ENCODE measurements around the gene B4GALNT2.
"Not testable (repeated sequence)": the region's sequence is repeated elsewhere in the genome, so short reads cannot be mapped to it uniquely, and the experiment has no call there.

B4GALNT2 gene

GRCh38 chr17:49117587-49118230 is 14.9 kb upstream of the B4GALNT2 start:
- no peak for DNase-seq (ENCODE audit: low read depth, low spot score)
- peak overlapping the region; percentile 44 for H3K27ac ChIP-seq

GRCh38 chr17:49120166-49120565 is 12.4 kb upstream of the B4GALNT2 start:
- H3K27ac ChIP-seq: no peak overlapping the region
- no peak for DNase-seq (ENCODE audit: low read depth, low spot score)

GRCh38 chr17:49121696-49122292 is 10.8 kb upstream of the B4GALNT2 start:
- DNase-seq (ENCODE audit: low read depth, low spot score): no peak
- no peak overlapping the region for H3K27ac ChIP-seq

GRCh38 chr17:49122566-49122965 is 10.0 kb upstream of the B4GALNT2 start:
- no peak for DNase-seq (ENCODE audit: low read depth, low spot score)
- no peak overlapping the region for H3K27ac ChIP-seq

- no peak overlapping the region for H3K27ac ChIP-seq
- no peak for DNase-seq (ENCODE audit: low read depth, low spot score)
Observed at GRCh38 chr17:49123061-49123460, 9.5 kb upstream of the B4GALNT2 start.

- DNase-seq (ENCODE audit: low read depth, low spot score): no peak
Observed at GRCh38 chr17:49125449-49125848, 7.1 kb upstream of the B4GALNT2 start.

GRCh38 chr17:49126183-49126859 is 6.2 kb upstream of the B4GALNT2 start:
- H3K27ac ChIP-seq: peak overlapping the region; percentile 62
- not testable (repeated sequence) for DNase-seq (ENCODE audit: low read depth, low spot score)

More at GRCh38 chr17:49125449-49125848, 7.1 kb upstream of the B4GALNT2 start:
- H3K27ac ChIP-seq: no peak overlapping the region

GRCh38 chr17:49129359-49129950 is 3.1 kb upstream of the B4GALNT2 start:
- DNase-seq (ENCODE audit: low read depth, low spot score); H3K27ac ChIP-seq: not testable (repeated sequence)

- H3K27ac ChIP-seq: no peak overlapping the region
- DNase-seq (ENCODE audit: low read depth, low spot score): no peak
Observed at GRCh38 chr17:49130891-49131290, 1.7 kb upstream of the B4GALNT2 start.

GRCh38 chr17:49132317-49132698 is 261 bp upstream of the B4GALNT2 start:
- no peak for DNase-seq (ENCODE audit: low read depth, low spot score)
- H3K27ac ChIP-seq: no peak overlapping the region

- H3K27ac ChIP-seq: no peak overlapping the region
- no peak for DNase-seq (ENCODE audit: low read depth, low spot score)
Observed at GRCh38 chr17:49136335-49136734, 3.8 kb downstream of the B4GALNT2 start.

- DNase-seq (ENCODE audit: low read depth, low spot score); H3K27ac ChIP-seq: not testable (repeated sequence)
Observed at GRCh38 chr17:49145654-49146053, 13.1 kb downstream of the B4GALNT2 start.

- peak overlapping the region; percentile 66 for H3K27ac ChIP-seq
- peak; percentile 94 for DNase-seq (ENCODE audit: low read depth, low spot score)
Observed at GRCh38 chr17:49146620-49147306, 14.2 kb downstream of the B4GALNT2 start.

GRCh38 chr17:49148171-49148570 is 15.6 kb downstream of the B4GALNT2 start:
- no peak overlapping the region for H3K27ac ChIP-seq
- no peak for DNase-seq (ENCODE audit: low read depth, low spot score)

- no peak overlapping the region for H3K27ac ChIP-seq
- no peak for DNase-seq (ENCODE audit: low read depth, low spot score)
Observed at GRCh38 chr17:49151996-49152395, 19.4 kb downstream of the B4GALNT2 start.

GRCh38 chr17:49156256-49156655 is 23.7 kb downstream of the B4GALNT2 start:
- DNase-seq (ENCODE audit: low read depth, low spot score): no peak
- H3K27ac ChIP-seq: no peak overlapping the region

- no peak overlapping the region for H3K27ac ChIP-seq
- no peak for DNase-seq (ENCODE audit: low read depth, low spot score)
Observed at GRCh38 chr17:49157784-49158183, 25.2 kb downstream of the B4GALNT2 start.

GRCh38 chr17:49162866-49163265 is 30.3 kb downstream of the B4GALNT2 start:
- H3K27ac ChIP-seq: no peak overlapping the region
- DNase-seq (ENCODE audit: low read depth, low spot score): no peak

GRCh38 chr17:49165143-49165542 is 32.6 kb downstream of the B4GALNT2 start:
- no peak overlapping the region for H3K27ac ChIP-seq
- DNase-seq (ENCODE audit: low read depth, low spot score): no peak

GRCh38 chr17:49168706-49169105 is 36.1 kb downstream of the B4GALNT2 start:
- DNase-seq (ENCODE audit: low read depth, low spot score): no peak
- H3K27ac ChIP-seq: no peak overlapping the region

- DNase-seq (ENCODE audit: low read depth, low spot score): no peak
- H3K27ac ChIP-seq: no peak overlapping the region
Observed at GRCh38 chr17:49170216-49170615, 37.6 kb downstream of the B4GALNT2 start.

Data from epithelial cell of prostate (primary cell).